Dedifferentiated amniotic fluid mesenchymal stem cell (primary cell): ENCODE data around the gene PEX16.

Experiments used
- DNase-seq: peaks from one replicate; pipeline ENCODE4 v3.0.0-alpha.2; 2016; ENCODE audit errors: extremely low spot score

The PEX16 gene

DNA sequence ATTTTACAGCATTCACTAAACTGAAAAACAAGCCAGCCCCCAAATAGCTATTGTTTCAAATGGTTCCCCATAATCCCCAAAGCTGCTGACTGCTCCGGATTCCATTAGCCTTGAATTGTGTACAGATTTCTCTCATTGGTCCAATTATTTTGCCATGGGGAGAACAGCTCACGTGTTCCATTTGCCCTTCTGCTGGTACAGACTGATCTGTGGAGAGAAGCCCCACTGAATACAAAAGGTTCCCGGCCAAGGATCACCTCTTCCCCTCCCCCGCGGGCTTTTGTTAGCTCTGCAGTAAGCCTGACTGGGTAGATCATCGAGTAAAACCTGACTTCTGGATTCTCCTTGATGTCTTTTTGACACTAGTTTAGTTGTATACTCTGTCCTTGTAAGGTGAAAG lies 41.3 kb downstream of the PEX16 start:
- no peak for DNase-seq

DNA sequence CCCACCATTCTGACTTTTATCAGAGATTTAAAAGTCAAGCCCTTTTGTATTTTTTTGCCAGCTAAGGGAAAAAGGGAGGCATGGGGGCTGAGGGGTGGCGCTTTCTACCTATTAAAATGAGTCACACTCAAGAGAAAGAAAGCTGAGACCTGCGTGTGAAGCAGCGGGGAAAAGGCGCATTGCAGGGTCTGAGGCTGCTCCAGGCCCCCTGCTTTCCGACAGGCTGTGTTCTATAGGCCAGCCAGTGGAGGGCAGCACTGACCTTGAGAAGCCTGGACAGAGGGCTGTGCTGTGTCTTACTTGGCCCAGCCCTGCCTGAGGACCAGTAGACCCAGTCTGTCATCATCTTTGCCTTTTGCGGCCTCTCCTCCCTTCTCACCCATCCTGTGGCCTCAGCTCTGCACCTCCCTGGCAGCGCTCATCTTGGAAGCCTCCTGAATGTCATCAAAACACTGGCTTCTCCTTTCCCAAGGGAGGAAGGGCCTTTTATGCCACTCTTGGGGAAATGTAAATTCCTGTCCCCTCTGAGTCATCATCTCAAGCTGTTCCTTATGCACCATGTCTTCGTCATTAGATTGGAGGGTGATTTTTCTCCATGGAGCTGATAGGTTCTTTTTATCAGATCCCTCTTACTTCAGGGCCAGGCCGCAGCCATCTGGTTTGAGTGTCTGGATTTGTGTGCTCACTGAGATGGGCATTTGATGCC lies 44.9 kb downstream of the PEX16 start:
- DNase-seq: peak; percentile 37

DNA sequence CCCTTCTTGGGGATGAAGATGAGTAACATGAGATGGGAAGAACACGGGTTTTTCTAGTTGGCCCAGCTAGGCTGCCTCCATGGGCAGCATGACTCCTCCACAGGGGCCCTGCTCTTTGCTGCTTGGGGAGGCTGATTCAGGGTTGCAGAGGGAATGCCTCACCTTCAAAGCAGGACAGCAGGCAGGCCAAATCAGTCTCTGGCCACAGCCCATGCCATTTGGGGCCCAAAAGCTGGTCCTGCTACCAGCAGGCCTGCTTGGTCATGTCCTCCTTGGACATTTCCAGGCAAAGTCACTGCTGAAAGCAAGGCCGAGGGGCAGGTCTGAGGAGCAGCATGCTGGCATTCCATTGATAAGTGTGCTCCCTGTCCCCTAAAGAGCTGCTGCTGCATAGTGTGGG lies 46.0 kb downstream of the PEX16 start:
- DNase-seq: no peak

DNA sequence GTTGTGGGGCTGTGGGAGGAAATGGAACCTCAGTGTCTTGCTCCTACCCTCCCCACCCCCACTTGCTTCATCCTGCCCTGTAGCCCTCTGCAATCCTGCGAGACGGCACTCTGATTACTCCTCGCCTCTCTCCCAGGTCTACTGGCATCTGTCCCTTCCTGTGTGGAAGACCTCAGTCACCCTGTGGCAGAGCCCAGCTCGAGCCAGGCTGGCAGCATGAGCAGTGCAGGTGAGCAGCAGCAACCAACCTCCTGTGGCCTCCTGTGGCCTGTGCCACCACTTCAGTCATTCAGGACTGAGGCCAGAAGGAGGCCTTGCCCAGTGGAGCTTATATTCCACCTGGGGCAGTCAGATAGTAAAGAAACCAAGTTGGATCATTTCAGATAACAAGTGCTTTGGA lies 47.0 kb downstream of the PEX16 start:
- no peak for DNase-seq

DNA sequence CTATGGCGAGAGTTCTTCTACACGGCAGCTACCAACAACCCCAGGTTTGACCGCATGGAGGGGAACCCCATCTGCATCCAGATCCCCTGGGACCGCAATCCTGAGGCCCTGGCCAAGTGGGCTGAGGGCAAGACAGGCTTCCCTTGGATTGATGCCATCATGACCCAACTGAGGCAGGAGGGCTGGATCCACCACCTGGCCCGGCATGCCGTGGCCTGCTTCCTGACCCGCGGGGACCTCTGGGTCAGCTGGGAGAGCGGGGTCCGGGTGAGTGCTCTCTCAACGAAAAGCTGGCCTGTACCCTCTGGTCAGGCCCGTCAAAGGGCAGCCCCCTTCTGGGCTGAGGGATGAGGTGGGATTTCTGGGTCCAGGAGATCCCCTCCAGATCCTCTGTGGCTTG lies 48.1 kb downstream of the PEX16 start:
- no peak for DNase-seq

DNA sequence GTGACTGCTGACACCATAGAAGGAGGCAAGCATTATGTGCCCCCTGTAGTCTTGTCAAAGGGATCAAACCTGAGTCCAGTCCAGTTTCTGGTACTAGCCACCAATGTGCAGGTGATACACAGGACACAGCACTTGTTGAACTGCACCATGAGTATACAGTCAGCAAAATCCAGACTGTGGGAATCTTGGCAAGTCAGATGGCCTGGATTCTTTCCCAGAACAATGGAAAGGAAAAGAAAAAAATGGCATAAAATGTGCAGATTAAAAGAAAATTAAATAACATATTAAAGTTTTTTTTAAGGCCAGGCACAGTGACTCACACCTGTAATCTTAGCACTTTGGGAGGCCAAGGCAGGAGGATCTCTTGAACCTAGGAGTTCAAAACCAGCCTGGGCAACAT lies 53.6 kb downstream of the PEX16 start:
- no peak for DNase-seq

DNA sequence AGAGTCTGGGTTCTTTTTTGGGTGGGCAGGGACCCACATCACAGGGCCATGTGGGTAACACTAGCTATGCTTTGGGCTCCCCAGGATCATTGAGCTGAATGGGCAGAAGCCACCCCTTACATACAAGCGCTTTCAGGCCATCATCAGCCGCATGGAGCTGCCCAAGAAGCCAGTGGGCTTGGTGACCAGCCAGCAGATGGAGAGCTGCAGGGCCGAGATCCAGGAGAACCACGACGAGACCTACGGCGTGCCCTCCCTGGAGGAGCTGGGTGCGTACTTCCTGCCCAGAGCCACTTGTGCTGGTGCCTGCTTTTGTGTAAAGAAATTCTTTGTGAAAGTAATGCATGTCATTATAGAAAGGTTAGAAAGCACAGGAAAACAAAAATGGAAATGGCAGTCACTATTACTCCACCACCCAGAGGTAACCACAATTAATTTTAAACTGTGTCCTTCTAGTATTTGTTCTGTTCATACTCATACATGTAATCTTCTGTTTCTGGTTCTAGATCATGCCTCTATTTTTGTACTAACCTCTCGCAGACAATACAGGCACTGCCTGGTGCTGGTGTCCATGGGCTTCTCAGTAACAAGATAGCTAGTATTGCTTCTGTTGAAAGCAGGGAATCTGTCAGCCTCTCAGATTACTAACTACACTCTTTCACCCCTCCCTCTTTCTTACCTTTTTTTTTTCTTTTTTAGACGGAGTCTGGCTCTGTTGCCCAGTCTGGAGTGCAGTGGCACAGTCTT lies 56.7 kb downstream of the PEX16 start:
- no peak for DNase-seq

DNA sequence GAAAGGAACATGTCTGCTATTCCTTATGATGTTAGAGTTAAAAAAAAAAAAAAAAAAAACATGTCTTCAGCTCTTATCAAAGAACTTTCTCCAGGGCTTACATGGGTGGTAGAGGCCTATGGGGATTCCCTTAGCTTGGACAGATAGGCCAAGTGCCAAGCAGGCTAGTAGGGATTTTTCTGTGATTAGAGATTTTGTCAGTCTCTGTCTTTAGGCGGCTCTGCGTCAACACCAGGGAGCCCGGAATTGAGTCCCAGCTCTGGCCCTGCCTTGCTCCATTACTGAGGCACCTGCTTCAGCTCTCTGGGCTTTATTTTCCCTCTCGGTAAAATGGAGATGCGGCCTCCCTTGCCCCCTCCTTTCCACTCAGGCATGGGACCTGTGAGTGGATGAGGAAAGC lies 57.3 kb downstream of the PEX16 start:
- DNase-seq: no peak
